H9 (cell line): ENCODE results near the gene CCDC3. TPM values are rescaled to one million over a fixed set of nuclear protein-coding genes. Genes with fewer than 3 reads are reported as not detected.

Experiments used
- DNase-seq: peaks from one replicate; pipeline ENCODE4 v3.0.0-alpha.2; 2017
- H2AFZ ChIP-seq: one replicate; pipeline ENCODE4 v1.6.1; 2013; ENCODE audit warnings: mild to moderate bottlenecking, low read length, control low read depth, moderate library complexity
- H2AK5ac ChIP-seq: 2 replicates; pipeline ENCODE4 v1.6.1; 2013; ENCODE audit warnings: low read length, control low read depth, mixed read lengths; ENCODE audit not compliant: insufficient read length
- H2BK120ac ChIP-seq: one replicate; pipeline ENCODE4 v1.6.1; 2013; ENCODE audit warnings: low read depth, mild to moderate bottlenecking, low read length, control low read depth, inconsistent platforms; ENCODE audit not compliant: poor library complexity, severe bottlenecking
- H2BK12ac ChIP-seq: 2 replicates; pipeline ENCODE4 v1.6.1; 2013; ENCODE audit warnings: low read length, control low read depth, mixed read lengths, low read depth; ENCODE audit not compliant: insufficient read length
- H2BK15ac ChIP-seq: 2 replicates; pipeline ENCODE4 v1.6.1; 2013; ENCODE audit warnings: low read depth, low read length, control low read depth
- H2BK20ac ChIP-seq: one replicate; pipeline ENCODE4 v1.6.1; 2013; ENCODE audit warnings: low read depth, mild to moderate bottlenecking, low read length, control low read depth, inconsistent platforms; ENCODE audit not compliant: poor library complexity, severe bottlenecking
- H2BK5ac ChIP-seq: 2 replicates; pipeline ENCODE4 v1.6.1; 2013; ENCODE audit warnings: low read length, control low read depth, mixed read lengths; ENCODE audit not compliant: insufficient read length
- H3K14ac ChIP-seq: 2 replicates; pipeline ENCODE4 v1.6.1; 2013; ENCODE audit warnings: low read length, control low read depth; ENCODE audit not compliant: insufficient read depth
- H3K18ac ChIP-seq: 2 replicates; pipeline ENCODE4 v1.6.1; 2013; ENCODE audit warnings: low read depth, mild to moderate bottlenecking, mixed read lengths, low read length, control low read depth; ENCODE audit not compliant: insufficient read length
- H3K23ac ChIP-seq: 2 replicates; pipeline ENCODE4 v1.6.1; 2013; ENCODE audit warnings: low read length, control low read depth, mixed read lengths, low read depth; ENCODE audit not compliant: insufficient read length
- H3K23me2 ChIP-seq: 2 replicates; pipeline ENCODE4 v1.6.1; 2013; ENCODE audit warnings: low read depth, mild to moderate bottlenecking, mixed read lengths, low read length, control low read depth; ENCODE audit not compliant: insufficient read length, poor library complexity, severe bottlenecking
- H3K27ac ChIP-seq: 2 replicates; pipeline ENCODE4 v1.5.1; 2013; ENCODE audit warnings: low read length, control low read depth, mixed read lengths, low read depth; ENCODE audit not compliant: insufficient read length
- H3K27me3 ChIP-seq: 2 replicates; pipeline ENCODE4 v1.6.1; 2013; ENCODE audit warnings: low read length, control low read depth, inconsistent platforms; ENCODE audit not compliant: insufficient read depth
- H3K4ac ChIP-seq: 2 replicates; pipeline ENCODE4 v1.6.1; 2013; ENCODE audit warnings: low read depth, mild to moderate bottlenecking, control low read depth, inconsistent platforms, low read length, moderate library complexity
- H3K4me1 ChIP-seq: 2 replicates; pipeline ENCODE4 v1.6.1; 2013; ENCODE audit warnings: low read length, control low read depth, inconsistent platforms; ENCODE audit not compliant: insufficient read depth
- H3K4me2 ChIP-seq: 2 replicates; pipeline ENCODE4 v1.6.1; 2013; ENCODE audit warnings: low read length, control low read depth, mixed read lengths; ENCODE audit not compliant: insufficient read length, insufficient read depth
- H3K56ac ChIP-seq: 2 replicates; pipeline ENCODE4 v1.6.1; 2013; ENCODE audit warnings: low read depth, mild to moderate bottlenecking, mixed read lengths, low read length, control low read depth; ENCODE audit not compliant: insufficient read length
- H3K79me1 ChIP-seq: 2 replicates; pipeline ENCODE4 v1.6.1; 2013; ENCODE audit warnings: low read depth, mild to moderate bottlenecking, moderate library complexity, low read length, control low read depth, inconsistent platforms; ENCODE audit not compliant: insufficient read depth, poor library complexity, severe bottlenecking
- H3K79me2 ChIP-seq: 2 replicates; pipeline ENCODE4 v1.6.1; 2013; ENCODE audit warnings: low read length, control low read depth, inconsistent platforms; ENCODE audit not compliant: insufficient read depth
- H3K9ac ChIP-seq: 2 replicates; pipeline ENCODE4 v1.6.1; 2013; ENCODE audit warnings: low read length, control low read depth, mixed read lengths; ENCODE audit not compliant: insufficient read length; ENCODE audit errors: extremely low read depth
- H3K9me3 ChIP-seq: one replicate; pipeline ENCODE4 v1.6.1; 2013; ENCODE audit warnings: low read depth, low read length, inconsistent platforms; ENCODE audit not compliant: control insufficient read depth
- H3T11ph ChIP-seq: one replicate; pipeline ENCODE4 v1.6.1; 2013; ENCODE audit warnings: mild to moderate bottlenecking, low read length, control low read depth, inconsistent platforms
- H4K20me1 ChIP-seq: one replicate; pipeline ENCODE4 v1.6.1; 2013; ENCODE audit not compliant: control insufficient read depth, insufficient read length, insufficient read depth
- H4K5ac ChIP-seq: 2 replicates; pipeline ENCODE4 v1.6.1; 2013; ENCODE audit warnings: low read depth, mild to moderate bottlenecking, mixed read lengths, low read length, control low read depth; ENCODE audit not compliant: insufficient read length
- H4K8ac ChIP-seq: replicated peaks from 2 replicates; pipeline ENCODE4 v1.6.1; 2013; ENCODE audit warnings: low read length, control low read depth, mixed read lengths, low read depth; ENCODE audit not compliant: insufficient read length
- H4K91ac ChIP-seq: 2 replicates; pipeline ENCODE4 v1.6.1; 2013; ENCODE audit warnings: low read depth, mild to moderate bottlenecking, moderate library complexity, mixed read lengths, low read length, control low read depth; ENCODE audit not compliant: insufficient read length
- H3K27ac Mint-ChIP-seq, 3 experiments: 2 replicates in 2 of 3; 3 replicates in 1 of 3; pipeline ENCODE4 v1.8.0; 2020 to 2021; ENCODE audit warnings: mixed read lengths in 3 of 3, mild to moderate bottlenecking in 1 of 3, moderate library complexity in 1 of 3
- H3K27me3 Mint-ChIP-seq: 2 replicates; pipeline ENCODE4 v1.8.0; 2021; ENCODE audit warnings: low read depth, mild to moderate bottlenecking, moderate library complexity, mixed read lengths
- H3K36me3 Mint-ChIP-seq, 3 experiments: 2 replicates in 2 of 3; 3 replicates in 1 of 3; pipeline ENCODE4 v1.8.0; 2020 to 2021; ENCODE audit warnings: low read depth in 3 of 3, mixed read lengths in 3 of 3; ENCODE audit not compliant: insufficient read depth in 1 of 3
- H3K4me1 Mint-ChIP-seq, 2 experiments: 2 replicates each; pipeline ENCODE4 v1.8.0; 2020; ENCODE audit warnings: mixed read lengths in 2 of 2
- H3K4me3 Mint-ChIP-seq, 2 experiments: 2 replicates in 1 of 2; 3 replicates in 1 of 2; pipeline ENCODE4 v1.8.0; 2020 to 2021; ENCODE audit warnings: mild to moderate bottlenecking in 2 of 2, mixed read lengths in 2 of 2, moderate library complexity in 1 of 2
- H3K9me3 Mint-ChIP-seq, 2 experiments: 2 replicates in 1 of 2; 3 replicates in 1 of 2; pipeline ENCODE4 v1.8.0; 2020; ENCODE audit warnings: mild to moderate bottlenecking in 2 of 2, mixed read lengths in 2 of 2, moderate library complexity in 1 of 2
- CTCF ChIP-seq: fragments of 200-600 bp; sonication (generic); conservative IDR thresholded peaks from 3 replicates; pipeline ENCODE4 v1.8.0; 2021; ENCODE audit warnings: antibody characterized with exemption, mild to moderate bottlenecking
- WGBS: extraction: QIAGEN DNeasy Blood & Tissue Kit; methylation state at CpG from one replicate; pipeline ENCODE4 v1.1.7; 2013; ENCODE audit warnings: missing lambda C conversion rate, low lambda C conversion rate, mixed read lengths; ENCODE audit not compliant: insufficient read length; ENCODE audit errors: extremely low coverage; 5-methylcytosine and 5-hydroxymethylcytosine counted together
- total RNA-seq: library from RNA; stranded (reverse); gene quantifications from 2 replicates; pipeline ENCODE4 v1.2.1, GENCODE V29; 2021

CCDC3 gene
- total RNA-seq, 1 experiment from 2014 or later: 2.3 TPM

GRCh38 chr10:13049774-13050420 lies 48.4 kb upstream of the CCDC3 start:
- Histone ChIP-seq H3K14ac (no peak overlapping the region), H3K79me1 (no peaks in the 10 kb centered on the region), H2BK120ac (no peak overlapping the region), H3K27me3 (no peaks in the 10 kb centered on the region), H2AFZ (no peak overlapping the region), H3T11ph (no peak overlapping the region), H3K4ac (no peak overlapping the region), H4K5ac (no peak overlapping the region), H3K23me2 (no peaks in the 10 kb centered on the region), H3K4me1 (peaks cover 11% of the 10 kb centered on the region; the same call in 1 of the 2 replicates), H2BK5ac (no peak overlapping the region), H3K9me3 (no peaks in the 10 kb centered on the region), H2AK5ac (no peak overlapping the region), H2BK20ac (no peak overlapping the region), H3K9ac (no peak overlapping the region), H3K23ac (no peak overlapping the region), H3K27ac (no peak overlapping the region), H4K91ac (no peak overlapping the region), H2BK12ac (no peak overlapping the region), H3K4me2 (no peak overlapping the region), H4K8ac (no peak overlapping the region), H3K79me2 (no peaks in the 10 kb centered on the region), H3K56ac (no peak overlapping the region), H2BK15ac (no peak overlapping the region), H3K18ac (no peak overlapping the region), H4K20me1 (no peaks in the 10 kb centered on the region)
- DNase-seq: no peak
- no peak for TF ChIP-seq CTCF
- Mint-ChIP-seq H3K4me3 (peak overlapping the region in 1 of 2 experiments; percentile 42; a peak in 1 of 5 replicates), H3K9me3 (no peaks in the 10 kb centered on the region), H3K4me1 (peaks cover 41 to 50% of the 10 kb centered on the region in 2 experiments), H3K27ac (peak overlapping the region in 2 of 3 experiments; percentile 24 to 42; a peak in 1 of 7 replicates), H3K36me3 (no peaks in the 10 kb centered on the region), H3K27me3 (peaks cover 2% of the 10 kb centered on the region; the same call in 1 of the 2 replicates)
- no CpG with 5 or more reads among the region's 6 CpGs for WGBS
